CD4-positive, alpha-beta memory T cell (primary cell): ENCODE data around the gene CHL1. TPM values are rescaled to one million over a fixed set of nuclear protein-coding genes. Genes with fewer than 3 reads are reported as not detected.

Source experiments
- CTCF ChIA-PET: fragments of 350-600 bp; sonication (Branson Sonifier 250); formaldehyde crosslinking; loops from one replicate; lab custom pipeline; 2021; ENCODE audit warnings: inconsistent platforms; ENCODE audit not compliant: partially characterized antibody; lab: Charles Lee
- POLR2A ChIA-PET: fragments of 350-600 bp; sonication (Branson Sonifier 250); formaldehyde crosslinking; loops from one replicate; lab custom pipeline; 2021; ENCODE audit not compliant: partially characterized antibody; lab: Charles Lee
- DNase-seq, 5 donors: peaks; one replicate each; pipeline versions ENCODE4 v3.0.0 to v3.0.0-alpha.2; 2020 to 2022; ENCODE audit warnings: mixed read lengths in 1 of 5
- H3K27ac ChIP-seq: one replicate; pipeline ENCODE4 v1.7.0; 2013; ENCODE audit warnings: low read depth, low read length
- H3K27me3 ChIP-seq: 2 replicates; pipeline ENCODE4 v1.7.0; 2013; ENCODE audit warnings: mild to moderate bottlenecking, low read length, moderate library complexity; ENCODE audit not compliant: insufficient read depth
- H3K36me3 ChIP-seq: 2 replicates; pipeline ENCODE4 v1.7.0; 2013; ENCODE audit warnings: mild to moderate bottlenecking, low read length, moderate library complexity; ENCODE audit not compliant: insufficient read depth
- H3K4me1 ChIP-seq: 2 replicates; pipeline ENCODE4 v1.7.0; 2013; ENCODE audit warnings: mild to moderate bottlenecking, low read length, moderate library complexity; ENCODE audit not compliant: insufficient read depth
- H3K4me3 ChIP-seq, 2 donors: one replicate each; pipeline ENCODE4 v1.7.0; 2013; ENCODE audit warnings: low read length in 2 of 2, mild to moderate bottlenecking in 1 of 2
- H3K9me3 ChIP-seq, 2 donors: one replicate each; pipeline ENCODE4 v1.7.0; 2013; ENCODE audit warnings: low read length in 2 of 2, control low read depth in 1 of 2; ENCODE audit not compliant: control insufficient read depth in 1 of 2
- H3K27ac Mint-ChIP-seq, 7 donors: one replicate each; pipeline ENCODE4 v1.8.0; 2020 to 2021; ENCODE audit warnings: mixed read lengths in 7 of 7, mild to moderate bottlenecking in 6 of 7, inconsistent platforms in 3 of 7, moderate library complexity in 3 of 7
- H3K27me3 Mint-ChIP-seq, 2 donors: one replicate each; pipeline ENCODE4 v1.8.0; 2020 to 2021; ENCODE audit warnings: mixed read lengths in 2 of 2
- H3K36me3 Mint-ChIP-seq, 2 donors: one replicate each; pipeline ENCODE4 v1.8.0; 2020 to 2021; ENCODE audit warnings: mixed read lengths in 2 of 2, inconsistent platforms in 1 of 2, mild to moderate bottlenecking in 1 of 2
- H3K4me1 Mint-ChIP-seq, 4 donors: one replicate each; pipeline ENCODE4 v1.8.0; 2020 to 2021; ENCODE audit warnings: mixed read lengths in 4 of 4, mild to moderate bottlenecking in 1 of 4
- H3K4me3 Mint-ChIP-seq, 8 donors: one replicate each; pipeline ENCODE4 v1.8.0; 2020 to 2021; ENCODE audit warnings: mixed read lengths in 8 of 8, mild to moderate bottlenecking in 7 of 8, moderate library complexity in 6 of 8, inconsistent platforms in 3 of 8
- H3K9me3 Mint-ChIP-seq, 8 donors: one replicate each; pipeline ENCODE4 v1.8.0; 2020 to 2021; ENCODE audit warnings: mixed read lengths in 8 of 8, mild to moderate bottlenecking in 5 of 8, inconsistent platforms in 3 of 8, moderate library complexity in 1 of 8
- intact Hi-C: fragments of 100-400 bp; cut with micrococcal nuclease; formaldehyde crosslinking; loops from one replicate; pipeline ENCODE4 v1.15.1; 2023
- polyA plus RNA-seq, 2 donors: library from polyadenylated mRNA; unstranded; fragments of 300-500 nt; fragmentation: Illumina TruSeq; gene quantifications; one replicate each; pipeline ENCODE4 v1.2.3, GENCODE V29; 2021
- total RNA-seq, 2 experiments: library from RNA; stranded (reverse); gene quantifications; one replicate each; pipeline ENCODE4 v1.2.3, GENCODE V29; 2021

Gene CHL1
- total and polyA plus RNA-seq, 4 experiments from 2014 or later, result not detected

DNA sequence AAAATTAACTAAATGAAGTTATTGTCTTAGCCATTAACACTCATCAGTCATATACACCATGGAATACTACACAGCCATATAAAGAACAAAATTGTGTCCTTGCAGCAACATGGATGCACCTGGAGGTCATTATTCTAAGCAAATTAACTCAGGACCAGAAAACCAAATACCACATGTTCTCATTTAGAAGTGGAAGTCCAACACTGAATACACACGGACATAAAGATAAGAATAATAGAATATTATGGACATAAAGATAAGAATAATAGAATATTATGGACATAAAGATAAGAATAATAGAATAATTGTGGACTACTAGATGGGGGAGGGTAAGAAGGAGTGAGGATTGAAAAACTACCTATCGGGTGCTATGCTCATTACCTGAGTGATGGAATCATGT is 122.3 kb downstream of the CHL1 start:
- no peak overlapping the region for H3K27ac ChIP-seq
- ChIA-PET POLR2A (no interaction called here), CTCF (no interaction called here)
- Mint-ChIP-seq H3K27me3 (no peaks in the 10 kb centered on the region), H3K36me3 (no peaks in the 10 kb centered on the region), H3K9me3 (peaks cover 0 to 7% (median 0%) of the 10 kb centered on the region in 8 donors), H3K27ac (no peak overlapping the region), H3K4me1 (no peaks in the 10 kb centered on the region), H3K4me3 (no peak overlapping the region)
- intact Hi-C loops, result no loop called here
- no peak overlapping the region for H3K4me3 ChIP-seq
- DNase-seq, result no peak
- H3K27me3 ChIP-seq, result no peaks in the 10 kb centered on the region
- no peaks in the 10 kb centered on the region for H3K4me1 ChIP-seq
- H3K36me3 ChIP-seq, result no peaks in the 10 kb centered on the region
- no peaks in the 10 kb centered on the region for H3K9me3 ChIP-seq

DNA sequence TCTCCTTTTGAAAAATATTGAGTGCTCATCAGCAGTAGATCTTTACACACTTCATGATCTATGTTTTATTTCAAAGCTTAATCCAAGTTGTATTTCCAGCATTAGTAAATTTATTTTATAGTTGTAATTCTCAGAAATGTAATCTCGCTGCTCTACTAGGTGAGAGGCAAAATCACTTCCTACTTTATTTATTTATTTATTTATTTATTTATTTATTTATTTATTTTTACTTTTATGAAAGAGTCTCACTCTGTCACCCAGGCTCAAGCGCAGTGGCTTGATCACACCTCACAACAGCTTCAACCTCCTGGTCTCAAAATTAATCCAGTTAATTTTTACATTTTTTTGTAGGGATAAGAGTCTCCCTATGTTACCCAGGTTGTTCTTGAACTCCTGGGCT is 127.9 kb downstream of the CHL1 start:
- no peaks in the 10 kb centered on the region for H3K4me1 ChIP-seq
- Mint-ChIP-seq H3K4me1 (no peaks in the 10 kb centered on the region), H3K27me3 (no peaks in the 10 kb centered on the region), H3K36me3 (no peaks in the 10 kb centered on the region), H3K27ac (no peak overlapping the region), H3K9me3 (peaks cover 0 to 3% (median 0%) of the 10 kb centered on the region in 8 donors), H3K4me3 (no peak overlapping the region)
- H3K27me3 ChIP-seq, result no peaks in the 10 kb centered on the region
- DNase-seq, result no peak
- intact Hi-C loops, result no loop called here
- H3K36me3 ChIP-seq, result no peaks in the 10 kb centered on the region
- H3K4me3 ChIP-seq, result no peak overlapping the region
- no peaks in the 10 kb centered on the region for H3K9me3 ChIP-seq
- ChIA-PET POLR2A (no interaction called here), CTCF (no interaction called here)
- H3K27ac ChIP-seq, result no peak overlapping the region

DNA sequence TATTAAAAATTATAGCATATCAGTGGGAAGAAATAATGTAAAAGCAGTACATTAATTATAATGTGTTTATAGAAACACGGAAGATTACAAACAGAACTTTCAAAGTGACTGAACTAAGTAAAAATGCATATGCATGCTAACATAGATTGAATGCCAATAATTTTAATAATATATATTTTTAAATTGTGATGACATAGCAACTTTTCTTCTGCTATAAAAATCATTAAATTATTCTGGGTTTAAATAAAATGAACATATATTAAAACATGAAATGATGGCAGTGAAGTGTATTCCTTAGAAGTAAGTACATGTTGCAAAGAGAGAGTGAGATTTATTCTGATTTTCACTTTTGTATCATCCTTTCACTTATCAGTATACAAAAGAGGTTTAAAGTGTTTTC is 128.9 kb downstream of the CHL1 start:
- Mint-ChIP-seq H3K9me3 (peaks cover 0 to 3% (median 0%) of the 10 kb centered on the region in 8 donors), H3K27me3 (no peaks in the 10 kb centered on the region), H3K27ac (no peak overlapping the region), H3K4me3 (no peak overlapping the region), H3K36me3 (no peaks in the 10 kb centered on the region), H3K4me1 (no peaks in the 10 kb centered on the region)
- Histone ChIP-seq H3K9me3 (no peaks in the 10 kb centered on the region), H3K4me3 (no peak overlapping the region), H3K4me1 (no peaks in the 10 kb centered on the region), H3K27me3 (no peaks in the 10 kb centered on the region), H3K36me3 (no peaks in the 10 kb centered on the region), H3K27ac (no peak overlapping the region)
- DNase-seq, result no peak
- intact Hi-C loops, result no loop called here
- ChIA-PET CTCF (no interaction called here), POLR2A (no interaction called here)

DNA sequence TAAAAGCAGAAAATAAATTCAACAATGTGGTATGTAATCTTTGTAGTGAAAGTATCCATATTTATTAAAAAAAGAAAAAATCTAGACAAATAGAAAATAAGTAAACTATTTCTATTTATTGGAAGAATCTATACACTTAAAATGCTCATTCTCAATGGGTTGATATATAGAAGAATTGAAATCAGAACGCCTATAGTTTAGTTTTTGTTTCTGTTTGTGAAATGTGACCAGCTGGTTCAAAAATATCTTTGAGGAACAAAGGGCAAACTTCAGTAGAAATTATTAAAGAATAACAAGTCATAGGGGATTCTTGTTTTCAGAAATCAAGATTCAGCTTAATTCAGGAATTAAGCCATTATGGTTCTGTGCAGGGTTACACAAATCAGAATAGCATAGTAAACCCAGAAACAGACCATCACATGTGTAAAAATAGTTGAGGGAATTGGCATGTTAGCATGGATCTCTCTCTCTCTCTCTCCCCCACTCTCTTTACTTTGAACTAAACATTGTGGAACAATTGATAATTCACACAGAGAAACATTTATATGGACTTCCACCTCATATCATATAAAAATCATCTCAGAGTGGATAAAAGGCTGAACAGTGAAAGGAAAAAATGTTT is 134.0 kb downstream of the CHL1 start:
- H3K27me3 ChIP-seq, result no peaks in the 10 kb centered on the region
- no peaks in the 10 kb centered on the region for H3K36me3 ChIP-seq
- no peaks in the 10 kb centered on the region for H3K27me3 Mint-ChIP-seq
- no peaks in the 10 kb centered on the region for H3K4me1 Mint-ChIP-seq
- H3K9me3 ChIP-seq, result no peaks in the 10 kb centered on the region
- no peak overlapping the region for H3K27ac ChIP-seq
- CTCF ChIA-PET, result no interaction called here
- H3K27ac Mint-ChIP-seq, result no peak overlapping the region
- H3K36me3 Mint-ChIP-seq, result no peaks in the 10 kb centered on the region
- POLR2A ChIA-PET, result no interaction called here
- DNase-seq, result no peak
- no peak overlapping the region for H3K4me3 Mint-ChIP-seq
- no peaks in the 10 kb centered on the region for H3K4me1 ChIP-seq
- peaks cover 0 to 5% (median 0%) of the 10 kb centered on the region in 8 donors for H3K9me3 Mint-ChIP-seq
- intact Hi-C loops, result no loop called here
- no peak overlapping the region for H3K4me3 ChIP-seq

DNA sequence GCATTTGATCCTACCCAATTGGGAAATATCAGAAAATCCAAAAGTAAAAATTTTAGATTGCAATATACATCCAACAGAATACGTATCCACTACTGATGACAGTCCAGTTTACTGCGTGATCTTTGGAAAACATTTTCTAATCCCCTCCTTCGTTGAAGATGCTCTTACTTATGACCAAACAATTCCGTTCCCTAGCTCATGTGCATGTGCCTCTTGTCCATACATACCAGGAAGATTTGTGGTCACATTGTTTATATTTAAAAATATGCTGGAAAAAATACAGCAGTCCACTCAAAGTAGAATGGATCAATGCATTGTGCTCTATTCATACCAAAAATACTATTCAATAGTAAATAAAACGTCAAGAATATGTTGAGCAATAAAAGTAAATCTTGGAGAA is 135.3 kb downstream of the CHL1 start:
- H3K9me3 Mint-ChIP-seq, result peaks cover 0 to 5% (median 0%) of the 10 kb centered on the region in 8 donors
- no peaks in the 10 kb centered on the region for H3K9me3 ChIP-seq
- no peaks in the 10 kb centered on the region for H3K4me1 Mint-ChIP-seq
- H3K4me1 ChIP-seq, result no peaks in the 10 kb centered on the region
- no peak overlapping the region for H3K27ac Mint-ChIP-seq
- no peak overlapping the region for H3K4me3 Mint-ChIP-seq
- CTCF ChIA-PET, result no interaction called here
- H3K36me3 ChIP-seq, result no peaks in the 10 kb centered on the region
- POLR2A ChIA-PET, result no interaction called here
- H3K27me3 Mint-ChIP-seq, result no peaks in the 10 kb centered on the region
- no peak overlapping the region for H3K4me3 ChIP-seq
- no peaks in the 10 kb centered on the region for H3K27me3 ChIP-seq
- no peak for DNase-seq
- no peaks in the 10 kb centered on the region for H3K36me3 Mint-ChIP-seq
- no peak overlapping the region for H3K27ac ChIP-seq
- intact Hi-C loops, result no loop called here

DNA sequence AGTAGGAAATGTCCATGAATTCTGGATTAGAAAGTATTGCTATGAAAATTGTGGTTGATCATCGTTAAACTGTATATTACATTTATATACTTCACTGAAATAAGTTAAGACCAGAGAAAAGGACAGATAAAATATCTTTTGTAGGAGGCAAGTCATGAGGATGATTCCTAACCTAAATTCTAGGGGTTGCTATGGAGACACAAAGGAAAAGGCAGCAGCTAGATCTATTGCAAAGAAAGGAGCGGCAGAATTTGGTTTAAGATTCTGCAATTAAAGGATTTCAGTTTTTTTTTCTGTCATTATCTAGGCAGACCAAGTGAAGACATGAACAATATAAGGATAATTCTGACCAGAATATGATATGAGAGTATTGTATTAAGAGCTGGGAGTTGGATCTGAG is 136.1 kb downstream of the CHL1 start:
- Histone ChIP-seq H3K4me1 (no peaks in the 10 kb centered on the region), H3K27me3 (no peaks in the 10 kb centered on the region), H3K36me3 (no peaks in the 10 kb centered on the region), H3K4me3 (no peak overlapping the region), H3K9me3 (no peaks in the 10 kb centered on the region), H3K27ac (no peak overlapping the region)
- Mint-ChIP-seq H3K36me3 (no peaks in the 10 kb centered on the region), H3K27ac (no peak overlapping the region), H3K27me3 (no peaks in the 10 kb centered on the region), H3K4me3 (no peak overlapping the region), H3K4me1 (no peaks in the 10 kb centered on the region), H3K9me3 (peaks cover 0 to 5% (median 0%) of the 10 kb centered on the region in 8 donors)
- ChIA-PET CTCF (no interaction called here), POLR2A (no interaction called here)
- intact Hi-C loops, result no loop called here
- no peak for DNase-seq

DNA sequence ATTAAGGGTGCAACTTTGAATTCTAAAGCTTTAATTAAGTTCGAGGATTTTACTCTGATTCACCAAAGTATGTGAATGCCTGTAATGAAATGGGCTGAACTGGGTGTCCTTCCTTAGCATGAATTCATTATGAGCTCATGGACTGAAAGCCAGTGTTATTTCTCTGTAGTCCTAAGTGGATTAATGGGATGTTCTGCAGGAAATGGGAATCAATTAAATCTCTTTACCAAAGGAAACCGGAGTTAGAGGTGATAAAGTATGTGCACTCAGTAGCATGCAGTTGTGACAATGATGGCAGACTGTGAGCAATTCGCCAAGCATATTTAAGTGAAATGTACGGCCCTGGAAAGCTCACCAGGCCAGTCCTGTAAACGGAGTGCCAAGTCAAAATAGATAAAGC is 138.7 kb downstream of the CHL1 start:
- ChIA-PET POLR2A (no interaction called here), CTCF (no interaction called here)
- Mint-ChIP-seq H3K4me3 (no peak overlapping the region), H3K36me3 (no peaks in the 10 kb centered on the region), H3K27ac (no peak overlapping the region), H3K27me3 (no peaks in the 10 kb centered on the region), H3K4me1 (no peaks in the 10 kb centered on the region), H3K9me3 (peaks cover 0 to 5% (median 0%) of the 10 kb centered on the region in 8 donors)
- no peaks in the 10 kb centered on the region for H3K4me1 ChIP-seq
- H3K36me3 ChIP-seq, result no peaks in the 10 kb centered on the region
- intact Hi-C loops, result no loop called here
- no peak overlapping the region for H3K4me3 ChIP-seq
- DNase-seq, result no peak
- no peaks in the 10 kb centered on the region for H3K27me3 ChIP-seq
- H3K9me3 ChIP-seq, result no peaks in the 10 kb centered on the region
- H3K27ac ChIP-seq, result no peak overlapping the region

DNA sequence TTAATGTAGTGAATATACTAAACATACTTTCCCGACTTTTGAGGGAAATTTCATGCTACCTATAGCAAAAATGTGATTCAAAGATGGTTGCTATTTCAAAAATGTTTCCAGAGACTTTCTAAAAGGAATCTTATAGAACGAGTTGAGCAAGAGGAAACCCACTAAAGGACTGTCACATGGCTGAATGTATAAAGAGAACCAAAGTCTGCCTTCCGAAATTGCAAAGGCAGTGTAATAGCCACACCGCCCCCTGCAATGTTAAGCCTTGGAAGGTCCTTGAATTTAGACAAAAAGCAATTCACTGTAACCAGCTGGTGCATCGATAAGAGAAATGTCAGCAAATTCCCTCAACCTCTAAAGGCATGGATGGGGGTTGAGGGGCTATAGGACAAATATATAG is 142.8 kb downstream of the CHL1 start:
- no peak for DNase-seq
- Histone ChIP-seq H3K4me1 (no peaks in the 10 kb centered on the region), H3K9me3 (no peaks in the 10 kb centered on the region), H3K27me3 (no peaks in the 10 kb centered on the region), H3K36me3 (no peaks in the 10 kb centered on the region), H3K27ac (no peak overlapping the region), H3K4me3 (no peak overlapping the region)
- intact Hi-C loops, result no loop called here
- Mint-ChIP-seq H3K9me3 (peaks cover 0 to 4% (median 0%) of the 10 kb centered on the region in 8 donors), H3K4me3 (no peak overlapping the region), H3K4me1 (no peaks in the 10 kb centered on the region), H3K36me3 (no peaks in the 10 kb centered on the region), H3K27me3 (no peaks in the 10 kb centered on the region), H3K27ac (no peak overlapping the region)
- ChIA-PET POLR2A (no interaction called here), CTCF (interaction anchor here (1.6 kb wide), 1 partner anchor 15 kb away, joined by 4 read pairs; no protein-coding TSS in a partner anchor)
